ENCODE results near the gene GRIK1. TPM values are rescaled to one million over a fixed set of nuclear protein-coding genes. Genes with fewer than 3 reads are reported as not detected.
"Not testable (repeated sequence)": the region's sequence is repeated elsewhere in the genome, so short reads cannot be mapped to it uniquely, and the experiment has no call there.

Gene GRIK1
- total RNA-seq, 1 experiment from 2014 or later, result not detected

GRCh38 chr21:29961291-29962027, 21.7 kb upstream of the GRIK1 start:
- Histone ChIP-seq H3K27ac (no peak overlapping the region), H3K4me3 (no peak overlapping the region), H2AFZ (no peak overlapping the region), H3K79me2 (ENCODE audit: low read depth) (no peaks in the 10 kb centered on the region), H3K9me2 (ENCODE audit: insufficient read depth) (no peaks in the 10 kb centered on the region), H3K4me1 (replicated peaks; ENCODE audit: insufficient read depth) (no peaks in the 10 kb centered on the region), H3K36me3 (ENCODE audit: low read depth) (no peaks in the 10 kb centered on the region), H3K9me3 (ENCODE audit: insufficient read depth, low read depth) (no peaks in the 10 kb centered on the region), H3F3A (ENCODE audit: insufficient read depth, low read depth) (no peaks in the 10 kb centered on the region), H4K20me1 (ENCODE audit: insufficient read depth) (no peaks in the 10 kb centered on the region), H3K27me3 (ENCODE audit: insufficient read depth, low read depth) (no peaks in the 10 kb centered on the region), H3K4me2 (no peak overlapping the region)
- CTCF ChIA-PET, result no interaction called here
- TF ChIP-seq EZH2 (IDR thresholded peaks at IDR 0.05; ENCODE audit: low read depth), result no peak
- no peak for TF ChIP-seq CTCF (conservative IDR thresholded peaks at IDR 0.05)
- POLR2A ChIA-PET (ENCODE audit: unreplicated experiment), result no interaction called here
- no TSS peak for BruUV-seq (replicated peaks)
- intact Hi-C loops (cut with micrococcal nuclease; ENCODE audit: unreplicated experiment), result no loop called here
- no peak for DNase-seq

GRCh38 chr21:29958551-29958950, 18.8 kb upstream of the GRIK1 start:
- CTCF ChIA-PET, result no interaction called here
- TF ChIP-seq CTCF (conservative IDR thresholded peaks at IDR 0.05), result no peak
- no peak for TF ChIP-seq EZH2 (IDR thresholded peaks at IDR 0.05; ENCODE audit: low read depth)
- POLR2A ChIA-PET (ENCODE audit: unreplicated experiment), result no interaction called here
- no TSS peak for BruUV-seq (replicated peaks)
- Histone ChIP-seq H2AFZ (no peak overlapping the region), H3K79me2 (ENCODE audit: low read depth) (no peaks in the 10 kb centered on the region), H3K9me2 (ENCODE audit: insufficient read depth) (no peaks in the 10 kb centered on the region), H3K27me3 (ENCODE audit: insufficient read depth, low read depth) (no peaks in the 10 kb centered on the region), H3K27ac (no peak overlapping the region), H3F3A (ENCODE audit: insufficient read depth, low read depth) (no peaks in the 10 kb centered on the region), H3K36me3 (ENCODE audit: low read depth) (no peaks in the 10 kb centered on the region), H3K4me2 (no peak overlapping the region), H3K4me1 (replicated peaks; ENCODE audit: insufficient read depth) (no peaks in the 10 kb centered on the region), H3K4me3 (no peak overlapping the region), H3K9me3 (ENCODE audit: insufficient read depth, low read depth) (no peaks in the 10 kb centered on the region), H4K20me1 (ENCODE audit: insufficient read depth) (no peaks in the 10 kb centered on the region)
- DNase-seq, result no peak
- intact Hi-C loops (cut with micrococcal nuclease; ENCODE audit: unreplicated experiment), result no loop called here

- H3K27me3 ChIP-seq (ENCODE audit: insufficient read depth, low read depth); intact Hi-C loops (cut with micrococcal nuclease; ENCODE audit: unreplicated experiment); H3K79me2 ChIP-seq (ENCODE audit: low read depth); H4K20me1 ChIP-seq (ENCODE audit: insufficient read depth); BruUV-seq (replicated peaks); H3K9me3 ChIP-seq (ENCODE audit: insufficient read depth, low read depth); H3K27ac ChIP-seq; H3K9me2 ChIP-seq (ENCODE audit: insufficient read depth); H3K4me3 ChIP-seq; H3K36me3 ChIP-seq (ENCODE audit: low read depth); CTCF ChIA-PET; H2AFZ ChIP-seq; DNase-seq; POLR2A ChIA-PET (ENCODE audit: unreplicated experiment); H3K4me2 ChIP-seq; H3K4me1 ChIP-seq (replicated peaks; ENCODE audit: insufficient read depth); H3F3A ChIP-seq (ENCODE audit: insufficient read depth, low read depth): not testable (repeated sequence)
Observed at GRCh38 chr21:29958035-29958434, 18.2 kb upstream of the GRIK1 start.

GRCh38 chr21:29953690-29954089, 13.9 kb upstream of the GRIK1 start:
- Histone ChIP-seq H3K27me3 (ENCODE audit: insufficient read depth, low read depth) (no peaks in the 10 kb centered on the region), H3K27ac (no peak overlapping the region), H3K4me1 (replicated peaks; ENCODE audit: insufficient read depth) (no peaks in the 10 kb centered on the region), H3K9me2 (ENCODE audit: insufficient read depth) (no peaks in the 10 kb centered on the region), H3K9me3 (ENCODE audit: insufficient read depth, low read depth) (no peaks in the 10 kb centered on the region), H4K20me1 (ENCODE audit: insufficient read depth) (no peaks in the 10 kb centered on the region), H2AFZ (no peak overlapping the region), H3F3A (ENCODE audit: insufficient read depth, low read depth) (no peaks in the 10 kb centered on the region), H3K79me2 (ENCODE audit: low read depth) (no peaks in the 10 kb centered on the region), H3K4me3 (no peak overlapping the region), H3K4me2 (no peak overlapping the region), H3K36me3 (ENCODE audit: low read depth) (no peaks in the 10 kb centered on the region)
- no peak for DNase-seq
- intact Hi-C loops (cut with micrococcal nuclease; ENCODE audit: unreplicated experiment), result no loop called here
- no peak for TF ChIP-seq CTCF (conservative IDR thresholded peaks at IDR 0.05)
- TF ChIP-seq EZH2 (IDR thresholded peaks at IDR 0.05; ENCODE audit: low read depth), result no peak
- BruUV-seq (replicated peaks), result no TSS peak
- ChIA-PET POLR2A (ENCODE audit: unreplicated experiment) (no interaction called here), CTCF (no interaction called here)

Measured in PC-9 (cell line).